ENCODE results near the gene PYDC1.

Gene PYDC1

DNA sequence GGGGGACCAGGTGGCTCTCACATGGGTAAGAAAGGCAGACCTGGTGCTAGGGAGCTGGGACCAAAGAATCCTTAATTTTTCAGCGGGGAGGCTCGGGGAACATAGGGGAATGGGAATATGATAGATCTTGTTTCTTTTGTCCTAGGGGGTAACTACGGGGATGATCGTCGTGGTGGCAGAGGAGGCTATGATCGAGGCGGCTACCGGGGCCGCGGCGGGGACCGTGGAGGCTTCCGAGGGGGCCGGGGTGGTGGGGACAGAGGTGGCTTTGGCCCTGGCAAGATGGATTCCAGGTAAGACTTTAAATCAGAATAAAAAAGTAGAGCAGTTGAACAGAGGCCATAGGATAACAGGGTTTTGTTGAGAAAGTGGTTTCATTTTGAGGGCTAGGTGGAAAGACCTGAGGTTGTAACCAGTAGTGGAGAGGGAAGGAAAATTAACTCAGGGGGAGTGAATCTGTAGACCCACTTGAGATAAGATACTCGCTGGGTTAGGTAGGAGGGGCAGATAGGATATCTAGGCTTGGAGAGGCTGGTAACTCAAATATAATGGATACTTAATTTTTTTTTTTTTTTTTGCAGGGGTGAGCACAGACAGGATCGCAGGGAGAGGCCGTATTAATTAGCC is 26.0 kb downstream of the PYDC1 start:
- Histone ChIP-seq H3K27ac (ENCODE audit: poor library complexity, severe bottlenecking) (no peak overlapping the region), H3K36me3 (ENCODE audit: low read depth) (peaks cover 100% of the 10 kb centered on the region)

DNA sequence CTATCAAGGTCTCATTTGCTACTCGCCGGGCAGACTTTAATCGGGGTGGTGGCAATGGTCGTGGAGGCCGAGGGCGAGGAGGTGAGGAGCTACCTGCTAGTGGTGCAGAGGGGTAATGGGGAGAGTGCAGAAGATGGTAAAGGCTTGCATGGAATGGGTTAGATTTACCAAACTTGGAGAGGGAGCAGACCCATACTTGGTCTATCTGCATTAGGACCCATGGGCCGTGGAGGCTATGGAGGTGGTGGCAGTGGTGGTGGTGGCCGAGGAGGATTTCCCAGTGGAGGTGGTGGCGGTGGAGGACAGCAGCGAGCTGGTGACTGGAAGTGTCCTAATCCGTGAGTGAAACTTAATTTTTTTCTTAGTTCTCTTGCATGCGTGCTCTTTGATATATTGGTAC is 26.9 kb downstream of the PYDC1 start:
- Histone ChIP-seq H3K27ac (ENCODE audit: poor library complexity, severe bottlenecking) (no peak overlapping the region), H3K9me3 (ENCODE audit: severe bottlenecking) (no peaks in the 10 kb centered on the region), H3K4me1 (ENCODE audit: insufficient read depth, poor library complexity, severe bottlenecking) (no peaks in the 10 kb centered on the region), H3K4me3 (ENCODE audit: severe bottlenecking) (no peak overlapping the region), H3K36me3 (ENCODE audit: low read depth) (peaks cover 100% of the 10 kb centered on the region), H3K27me3 (ENCODE audit: insufficient read depth, poor library complexity, severe bottlenecking) (no peaks in the 10 kb centered on the region)
- no peak for ATAC-seq (ENCODE audit: low read depth)
- TF ChIP-seq, protein P1, sequence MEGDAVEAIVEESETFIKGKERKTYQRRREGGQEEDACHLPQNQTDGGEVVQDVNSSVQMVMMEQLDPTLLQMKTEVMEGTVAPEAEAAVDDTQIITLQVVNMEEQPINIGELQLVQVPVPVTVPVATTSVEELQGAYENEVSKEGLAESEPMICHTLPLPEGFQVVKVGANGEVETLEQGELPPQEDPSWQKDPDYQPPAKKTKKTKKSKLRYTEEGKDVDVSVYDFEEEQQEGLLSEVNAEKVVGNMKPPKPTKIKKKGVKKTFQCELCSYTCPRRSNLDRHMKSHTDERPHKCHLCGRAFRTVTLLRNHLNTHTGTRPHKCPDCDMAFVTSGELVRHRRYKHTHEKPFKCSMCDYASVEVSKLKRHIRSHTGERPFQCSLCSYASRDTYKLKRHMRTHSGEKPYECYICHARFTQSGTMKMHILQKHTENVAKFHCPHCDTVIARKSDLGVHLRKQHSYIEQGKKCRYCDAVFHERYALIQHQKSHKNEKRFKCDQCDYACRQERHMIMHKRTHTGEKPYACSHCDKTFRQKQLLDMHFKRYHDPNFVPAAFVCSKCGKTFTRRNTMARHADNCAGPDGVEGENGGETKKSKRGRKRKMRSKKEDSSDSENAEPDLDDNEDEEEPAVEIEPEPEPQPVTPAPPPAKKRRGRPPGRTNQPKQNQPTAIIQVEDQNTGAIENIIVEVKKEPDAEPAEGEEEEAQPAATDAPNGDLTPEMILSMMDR (IDR thresholded peaks at IDR 0.05; ENCODE audit: poor library complexity, severe bottlenecking) = no peak
- DNase-seq (ENCODE audit: low spot score) = peak; percentile 19

More for the DNA sequence above, 26.0 kb downstream of the PYDC1 start:
- no peak overlapping the region for H3K4me3 ChIP-seq (ENCODE audit: severe bottlenecking)
- peak; percentile 23 for DNase-seq (ENCODE audit: low spot score)
- H3K9me3 ChIP-seq (ENCODE audit: severe bottlenecking) = no peaks in the 10 kb centered on the region
- ATAC-seq (ENCODE audit: low read depth) = no peak
- no peaks in the 10 kb centered on the region for H3K4me1 ChIP-seq (ENCODE audit: insufficient read depth, poor library complexity, severe bottlenecking)
- TF ChIP-seq, protein P1 (IDR thresholded peaks at IDR 0.05; ENCODE audit: poor library complexity, severe bottlenecking) = no peak
- no peaks in the 10 kb centered on the region for H3K27me3 ChIP-seq (ENCODE audit: insufficient read depth, poor library complexity, severe bottlenecking)

DNA sequence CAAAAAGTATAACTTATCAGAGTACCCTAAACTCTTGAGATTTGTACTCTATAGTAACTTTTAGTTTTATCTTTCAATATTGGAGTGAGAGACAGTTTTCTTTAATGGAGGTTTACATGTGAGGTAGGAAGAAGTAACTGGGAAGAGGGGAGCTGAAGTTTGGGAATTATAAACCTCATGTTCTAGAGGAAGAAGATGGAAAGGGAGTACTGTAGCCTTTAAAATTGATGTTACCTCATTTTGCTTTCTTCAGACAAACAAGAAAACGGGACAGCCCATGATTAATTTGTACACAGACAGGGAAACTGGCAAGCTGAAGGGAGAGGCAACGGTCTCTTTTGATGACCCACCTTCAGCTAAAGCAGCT is 27.5 kb downstream of the PYDC1 start:
- Histone ChIP-seq H3K4me1 (ENCODE audit: insufficient read depth, poor library complexity, severe bottlenecking) (no peaks in the 10 kb centered on the region), H3K9me3 (ENCODE audit: severe bottlenecking) (no peaks in the 10 kb centered on the region), H3K27me3 (ENCODE audit: insufficient read depth, poor library complexity, severe bottlenecking) (no peaks in the 10 kb centered on the region), H3K4me3 (ENCODE audit: severe bottlenecking) (no peak overlapping the region), H3K27ac (ENCODE audit: poor library complexity, severe bottlenecking) (no peak overlapping the region), H3K36me3 (ENCODE audit: low read depth) (peaks cover 100% of the 10 kb centered on the region)
- ATAC-seq (ENCODE audit: low read depth) = no peak
- DNase-seq (ENCODE audit: low spot score) = no peak
- TF ChIP-seq, protein P1 (IDR thresholded peaks at IDR 0.05; ENCODE audit: poor library complexity, severe bottlenecking) = no peak

DNA sequence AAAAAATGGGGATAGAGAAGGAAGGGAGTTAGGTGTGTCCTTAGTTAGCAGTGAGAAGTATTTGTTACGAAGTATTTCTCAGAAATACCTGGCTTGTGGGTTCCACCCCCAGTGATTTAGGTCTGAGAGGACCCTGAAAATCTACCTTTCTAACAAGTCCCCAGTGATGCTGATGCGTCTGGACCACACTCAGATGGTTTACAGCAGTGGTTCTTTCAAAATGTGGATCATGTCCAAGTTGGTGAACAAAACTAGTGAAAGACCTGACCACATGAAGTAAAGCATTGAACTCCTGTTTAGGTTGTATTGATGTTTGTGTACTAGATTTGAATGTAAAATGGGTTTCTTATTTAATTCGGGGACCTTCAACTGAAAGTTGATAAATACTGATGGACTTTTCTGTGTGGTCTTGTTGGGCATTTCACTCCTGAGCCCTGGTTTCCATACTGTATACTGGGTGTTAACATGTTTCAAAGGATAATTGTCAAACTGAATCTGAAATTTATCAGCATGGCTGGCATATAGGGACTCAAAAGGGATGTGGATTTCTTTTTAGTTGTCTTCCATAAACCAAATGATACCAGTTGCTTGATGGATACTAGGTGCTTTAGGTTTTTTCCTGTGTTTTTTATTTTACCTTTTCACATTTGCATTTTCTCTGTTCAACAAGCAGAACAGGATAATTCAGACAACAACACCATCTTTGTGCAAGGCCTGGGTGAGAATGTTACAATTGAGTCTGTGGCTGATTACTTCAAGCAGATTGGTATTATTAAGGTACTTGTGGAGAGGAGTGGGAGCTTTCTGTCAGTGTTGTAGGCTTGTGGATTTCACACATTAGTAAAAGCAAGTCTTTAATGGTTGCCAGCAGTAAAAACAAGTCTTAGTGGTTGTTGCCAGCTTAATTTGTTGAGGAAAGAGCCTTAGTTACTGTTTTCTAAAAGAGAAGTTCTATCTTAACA is 28.2 kb downstream of the PYDC1 start:
- no peak overlapping the region for H3K27ac ChIP-seq (ENCODE audit: poor library complexity, severe bottlenecking)
- no peak for ATAC-seq (ENCODE audit: low read depth)
- DNase-seq (ENCODE audit: low spot score) = no peak
- peaks cover 99% of the 10 kb centered on the region for H3K36me3 ChIP-seq (ENCODE audit: low read depth)
- no peaks in the 10 kb centered on the region for H3K27me3 ChIP-seq (ENCODE audit: insufficient read depth, poor library complexity, severe bottlenecking)
- no peak overlapping the region for H3K4me3 ChIP-seq (ENCODE audit: severe bottlenecking)
- no peaks in the 10 kb centered on the region for H3K9me3 ChIP-seq (ENCODE audit: severe bottlenecking)
- no peaks in the 10 kb centered on the region for H3K4me1 ChIP-seq (ENCODE audit: insufficient read depth, poor library complexity, severe bottlenecking)
- TF ChIP-seq, protein P1 (IDR thresholded peaks at IDR 0.05; ENCODE audit: poor library complexity, severe bottlenecking) = no peak

All from RWPE2 (cell line).